Keratinocyte (primary cell): ENCODE data around the gene NCKAP5. TPM values are rescaled to one million over a fixed set of nuclear protein-coding genes. Genes with fewer than 3 reads are reported as not detected.

Experiments
- DNase-seq: peaks from one replicate; pipeline ENCODE4 v3.0.0-alpha.2; 2011; ENCODE audit warnings: low read depth, missing footprints, low spot score
- FAIRE-seq: peaks from 2 replicates; lab custom pipeline; 2011; peaks lifted over from hg19 to GRCh38; lab: Jason Lieb, UNC
- H2AFZ ChIP-seq: 2 replicates; pipeline ENCODE4 v1.6.0; 2012; ENCODE audit warnings: low read length, control low read depth, inconsistent platforms; ENCODE audit not compliant: control insufficient read depth
- H3K27ac ChIP-seq: 2 replicates; pipeline ENCODE4 v1.5.1; 2011; ENCODE audit warnings: low read length; ENCODE audit not compliant: control insufficient read depth, insufficient read depth
- H3K27me3 ChIP-seq: 3 replicates; pipeline ENCODE4 v1.6.0; 2011; ENCODE audit warnings: low read length; ENCODE audit not compliant: control insufficient read depth, insufficient read depth; ENCODE audit errors: extremely low read depth
- H3K36me3 ChIP-seq, 2 experiments: 2 replicates in 1 of 2; 3 replicates in 1 of 2; pipeline ENCODE4 v1.5.1; 2011; ENCODE audit warnings: low read length in 2 of 2, mild to moderate bottlenecking in 1 of 2; ENCODE audit not compliant: control insufficient read depth in 2 of 2, insufficient read depth in 2 of 2; ENCODE audit errors: extremely low read depth in 1 of 2
- H3K4me1 ChIP-seq: 3 replicates; pipeline ENCODE4 v1.5.1; 2011; ENCODE audit warnings: low read length; ENCODE audit not compliant: control insufficient read depth, insufficient read depth; ENCODE audit errors: extremely low read depth
- H3K4me2 ChIP-seq: 3 replicates; pipeline ENCODE4 v1.6.0; 2011; ENCODE audit warnings: low read depth, low read length; ENCODE audit not compliant: control insufficient read depth, insufficient read depth; ENCODE audit errors: extremely low read depth
- H3K4me3 ChIP-seq, 3 experiments: fragments of 200-600 bp in 1 of 3; sonication (generic) in 1 of 3; 2 replicates in 2 of 3; 3 replicates in 1 of 3; pipeline ENCODE4 v1.5.1; 2011 to 2016; ENCODE audit warnings: low read length in 3 of 3, mild to moderate bottlenecking in 3 of 3, control low read depth in 2 of 3, inconsistent platforms in 1 of 3, low read depth in 1 of 3, mixed read lengths in 1 of 3, mixed run types in 1 of 3, moderate library complexity in 1 of 3; ENCODE audit not compliant: control insufficient read depth in 2 of 3, insufficient read depth in 2 of 3; ENCODE audit errors: extremely low read depth in 1 of 3
- H3K79me2 ChIP-seq: 2 replicates; pipeline ENCODE4 v1.6.0; 2012; ENCODE audit warnings: low read length; ENCODE audit not compliant: control insufficient read depth, insufficient read depth
- H3K9ac ChIP-seq: 3 replicates; pipeline ENCODE4 v1.6.0; 2011; ENCODE audit warnings: low read length; ENCODE audit not compliant: control insufficient read depth, insufficient read depth; ENCODE audit errors: extremely low read depth
- H3K9me1 ChIP-seq: 3 replicates; pipeline ENCODE4 v1.6.0; 2011; ENCODE audit warnings: low read length; ENCODE audit not compliant: control insufficient read depth, insufficient read depth; ENCODE audit errors: extremely low read depth
- H3K9me3 ChIP-seq: 2 replicates; pipeline ENCODE4 v1.5.1; 2012; ENCODE audit warnings: low read depth, low read length; ENCODE audit not compliant: control insufficient read depth
- H4K20me1 ChIP-seq: 3 replicates; pipeline ENCODE4 v1.6.0; 2011; ENCODE audit warnings: low read length; ENCODE audit not compliant: control insufficient read depth, insufficient read depth; ENCODE audit errors: extremely low read depth
- EZH2 ChIP-seq: IDR thresholded peaks from one replicate; pipeline ENCODE4 v1.6.1; 2012; ENCODE audit warnings: inconsistent platforms, mild to moderate bottlenecking, low read length, moderate library complexity
- dilution Hi-C: fragments of 300-500 bp; cut with MboI; formaldehyde crosslinking; loops from one replicate; pipeline ENCODE4 v1.7.0; 2020; ENCODE audit warnings: low sequenced_read_pairs; ENCODE audit not compliant: extremely low pct_ligation_motif_present
- polyA plus RNA-seq, 5 experiments: library from polyadenylated mRNA; depleted of rRNA in 3 of 5; stranded (reverse) in 3 of 5; stranded (forward) in 1 of 5; unstranded in 1 of 5; fragments of >200 nt; gene quantifications; 1 replicate in 1 of 5; 2 replicates in 3 of 5; 3 replicates in 1 of 5; pipeline versions ENCODE4 v1.2.1 to v1.2.3, GENCODE V29; 2011 to 2012; ENCODE audit warnings: missing spikeins in 2 of 5, low read depth in 1 of 5, low replicate concordance in 1 of 5
- TF ChIP-seq, protein P1 (sequence below), 3 experiments: IDR thresholded peaks in 1 of 3; conservative IDR thresholded peaks in 1 of 3; optimal IDR thresholded peaks in 1 of 3; 2 replicates in 2 of 3; 3 replicates in 1 of 3; pipeline versions ENCODE3 to v1.5.1; 2011; ENCODE audit warnings: low read length in 3 of 3, mild to moderate bottlenecking in 3 of 3, moderate library complexity in 2 of 3, control low read depth in 1 of 3, inconsistent platforms in 1 of 3; ENCODE audit not compliant: insufficient read depth in 2 of 3; ENCODE audit errors: extremely low read depth in 1 of 3

Gene NCKAP5
- polyA plus RNA-seq, 1 donor (not counting 4 experiments of a cell fraction or from before 2014, with no cell fraction given), result 3.6 TPM

DNA sequence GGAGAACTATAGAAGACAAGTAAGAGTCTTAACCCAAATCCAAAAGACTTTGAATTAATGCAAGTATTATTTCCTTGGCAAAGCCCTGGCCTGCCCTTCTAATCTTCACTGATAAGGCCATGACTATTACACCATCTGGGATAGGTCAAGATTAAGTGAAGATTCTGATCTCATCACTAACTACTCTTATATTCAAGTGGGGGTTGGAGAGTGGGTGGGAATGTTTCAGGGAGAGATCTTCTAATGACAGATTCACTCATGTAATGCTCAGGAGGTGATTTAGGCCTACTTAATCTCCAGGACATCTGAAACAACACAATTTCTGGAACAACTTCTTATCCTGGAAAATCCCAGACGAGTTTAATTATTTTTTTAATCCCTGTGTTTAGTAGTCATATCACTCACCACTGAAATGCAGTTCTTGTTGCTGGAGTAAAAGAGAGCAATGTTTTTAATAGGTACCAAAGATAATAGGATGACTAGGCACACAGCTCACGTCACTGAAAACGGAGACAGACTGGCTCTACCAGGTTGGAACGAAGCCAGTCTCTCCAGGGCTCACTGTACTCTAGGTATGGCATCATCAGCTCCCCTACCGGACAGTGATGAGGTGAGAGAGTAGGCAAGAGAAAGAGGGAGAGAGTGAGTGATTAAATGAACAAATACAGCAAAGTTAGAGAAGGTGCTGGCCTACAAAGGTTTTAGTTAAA lies 133.1 kb downstream of the NCKAP5 start:
- DNase-seq (peak; percentile 33), FAIRE-seq (peak; percentile 73)
- Histone ChIP-seq H3K4me2 (no peak overlapping the region), H3K27me3 (no peaks in the 10 kb centered on the region), H2AFZ (no peak overlapping the region), H3K9me1 (no peaks in the 10 kb centered on the region), H3K27ac (peak overlapping the region; percentile 24), H3K9me3 (no peaks in the 10 kb centered on the region), H3K9ac (no peak overlapping the region), H3K4me1 (peaks cover 34% of the 10 kb centered on the region), H3K79me2 (no peaks in the 10 kb centered on the region), H3K4me3 (no peak overlapping the region), H4K20me1 (no peaks in the 10 kb centered on the region), H3K36me3 (no peaks in the 10 kb centered on the region)
- TF ChIP-seq, protein P1, sequence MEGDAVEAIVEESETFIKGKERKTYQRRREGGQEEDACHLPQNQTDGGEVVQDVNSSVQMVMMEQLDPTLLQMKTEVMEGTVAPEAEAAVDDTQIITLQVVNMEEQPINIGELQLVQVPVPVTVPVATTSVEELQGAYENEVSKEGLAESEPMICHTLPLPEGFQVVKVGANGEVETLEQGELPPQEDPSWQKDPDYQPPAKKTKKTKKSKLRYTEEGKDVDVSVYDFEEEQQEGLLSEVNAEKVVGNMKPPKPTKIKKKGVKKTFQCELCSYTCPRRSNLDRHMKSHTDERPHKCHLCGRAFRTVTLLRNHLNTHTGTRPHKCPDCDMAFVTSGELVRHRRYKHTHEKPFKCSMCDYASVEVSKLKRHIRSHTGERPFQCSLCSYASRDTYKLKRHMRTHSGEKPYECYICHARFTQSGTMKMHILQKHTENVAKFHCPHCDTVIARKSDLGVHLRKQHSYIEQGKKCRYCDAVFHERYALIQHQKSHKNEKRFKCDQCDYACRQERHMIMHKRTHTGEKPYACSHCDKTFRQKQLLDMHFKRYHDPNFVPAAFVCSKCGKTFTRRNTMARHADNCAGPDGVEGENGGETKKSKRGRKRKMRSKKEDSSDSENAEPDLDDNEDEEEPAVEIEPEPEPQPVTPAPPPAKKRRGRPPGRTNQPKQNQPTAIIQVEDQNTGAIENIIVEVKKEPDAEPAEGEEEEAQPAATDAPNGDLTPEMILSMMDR (optimal IDR thresholded peaks at IDR 0.05 in 1 of 3, IDR thresholded peaks at IDR 0.05 in 1 of 3, conservative IDR thresholded peaks at IDR 0.05 in 1 of 3; ENCODE audit: extremely low read depth in 1 of 3, insufficient read depth in 2 of 3, low read length in 3 of 3), result peak; percentile 31 to 41 (median 34)
- TF ChIP-seq EZH2, result no peak
- dilution Hi-C loops, result no loop called here

DNA sequence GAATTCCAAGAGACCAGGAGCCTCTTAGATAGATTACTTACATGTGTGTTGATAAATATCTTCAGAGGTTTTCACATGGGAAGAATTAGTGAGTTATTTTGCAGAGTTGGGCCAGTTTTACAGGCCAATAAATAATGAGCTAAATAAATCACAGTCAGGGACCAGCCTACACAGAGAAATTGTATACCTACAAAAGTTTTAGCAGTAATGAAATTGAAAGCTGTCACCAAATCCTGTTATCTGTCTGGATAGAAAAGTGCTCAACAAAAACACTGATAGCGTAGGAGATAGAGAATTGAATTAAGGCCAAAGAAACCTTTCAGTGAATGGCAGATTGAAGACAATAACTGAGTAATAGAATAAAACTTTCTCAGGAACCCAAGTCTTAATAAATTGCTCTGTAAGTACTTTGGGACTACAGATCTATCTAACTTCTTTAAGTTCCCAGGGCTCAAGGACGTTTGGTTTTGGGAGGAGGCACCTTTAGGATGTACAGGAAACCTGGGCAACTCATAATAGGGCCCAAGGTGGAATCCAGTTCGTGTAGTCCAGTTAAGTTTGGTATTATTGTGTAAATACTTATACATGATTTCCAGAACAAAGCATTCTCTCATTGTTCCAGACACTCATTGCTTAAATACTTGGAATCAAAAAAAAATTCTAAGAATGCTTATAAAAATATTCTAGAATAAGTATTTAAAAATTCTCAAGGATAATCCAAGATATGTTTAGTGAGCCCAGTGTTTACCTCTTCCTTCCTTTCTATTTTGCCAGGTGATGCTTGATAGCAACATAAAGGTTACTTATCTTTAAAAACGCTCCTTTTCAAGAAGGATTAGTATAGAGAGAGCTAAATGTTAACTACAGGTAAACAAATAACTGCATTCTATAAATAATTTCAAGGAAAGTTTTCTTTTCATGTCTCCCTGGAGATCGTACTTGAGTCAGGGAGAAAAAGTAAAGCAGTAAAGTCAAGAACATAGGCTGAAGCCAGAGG lies 134.5 kb downstream of the NCKAP5 start:
- Histone ChIP-seq H3K9me3 (no peaks in the 10 kb centered on the region), H3K4me2 (no peak overlapping the region), H3K27ac (no peak overlapping the region), H4K20me1 (no peaks in the 10 kb centered on the region), H3K9ac (no peak overlapping the region), H3K36me3 (no peaks in the 10 kb centered on the region), H3K4me3 (no peak overlapping the region), H3K4me1 (peaks cover 22% of the 10 kb centered on the region), H2AFZ (no peak overlapping the region), H3K79me2 (no peaks in the 10 kb centered on the region), H3K27me3 (no peaks in the 10 kb centered on the region), H3K9me1 (no peaks in the 10 kb centered on the region)
- dilution Hi-C loops, result no loop called here
- no peak for DNase-seq
- TF ChIP-seq, protein P1 (optimal IDR thresholded peaks at IDR 0.05 in 1 of 3, IDR thresholded peaks at IDR 0.05 in 1 of 3, conservative IDR thresholded peaks at IDR 0.05 in 1 of 3; ENCODE audit: extremely low read depth in 1 of 3, insufficient read depth in 2 of 3, low read length in 3 of 3), result no peak
- TF ChIP-seq EZH2, result no peak
- no peak for FAIRE-seq
